ENCODE results near the gene OR2L5. TPM values are rescaled to one million over a fixed set of nuclear protein-coding genes. Genes with fewer than 3 reads are reported as not detected.

OR2L5 gene
- total RNA-seq, 1 experiment from 2014 or later: not detected

- intact Hi-C loops (cut with micrococcal nuclease): no loop called here
- ChIA-PET RAD21 (ENCODE audit: low non-redundant PET in 1 of 2, low total read pairs in 2 of 2, uncharacterized antibody in 2 of 2, unreplicated experiment in 2 of 2) (no interaction called here), POLR2A (no interaction called here), CTCF (no interaction called here)
- H3K9ac ChIP-seq (ENCODE audit: low read length): no peak overlapping the region
- no TSS peak for BruUV-seq (replicated peaks)
- TF ChIP-seq TCF7L2 (IDR thresholded peaks at IDR 0.05; ENCODE audit: borderline replicate concordance, extremely low read depth, insufficient read depth, insufficient read length) (no peak), ZNF274 (IDR thresholded peaks at IDR 0.05; ENCODE audit: low read depth, low read length) (no peak), FOSL1 (IDR thresholded peaks at IDR 0.05; ENCODE audit: low read depth) (no peak), EZH2phosphoT487 (IDR thresholded peaks at IDR 0.05; ENCODE audit: borderline replicate concordance) (no peak), RAD21 (IDR thresholded peaks at IDR 0.05; ENCODE audit: low read depth) (no peak), CBX3 (IDR thresholded peaks at IDR 0.05; ENCODE audit: low read depth) (no peak), EZH2 (IDR thresholded peaks at IDR 0.05) (no peak), CTCF (IDR thresholded peaks at IDR 0.05 in 2 of 3, conservative IDR thresholded peaks at IDR 0.05 in 1 of 3; ENCODE audit: borderline replicate concordance in 1 of 3, insufficient read depth in 1 of 3, low read depth in 2 of 3, low read length in 2 of 3) (no peak), JUND (IDR thresholded peaks at IDR 0.05) (no peak), SRF (IDR thresholded peaks at IDR 0.05; ENCODE audit: low read depth) (no peak), ELF1 (IDR thresholded peaks at IDR 0.05; ENCODE audit: borderline replicate concordance, low read depth) (no peak), YY1 (IDR thresholded peaks at IDR 0.05; ENCODE audit: extremely low read depth, insufficient replicate concordance, low read depth, low read length) (no peak), ZBTB33 (IDR thresholded peaks at IDR 0.05; ENCODE audit: extremely low read depth, insufficient replicate concordance, low read length) (no peak), EGR1 (IDR thresholded peaks at IDR 0.05; ENCODE audit: low read depth) (no peak)
- no peak overlapping the region for H2AFZ ChIP-seq (ENCODE audit: low read depth, low read length, poor library complexity, severe bottlenecking)
- no peaks in the 10 kb centered on the region for H4K20me1 ChIP-seq (ENCODE audit: insufficient read depth)
- no peak overlapping the region for H3K4me2 ChIP-seq (ENCODE audit: low read length)
- DNase-seq (ENCODE audit: low read depth, low spot score) (no peak), ATAC-seq (no peak)
- H3K27me3 ChIP-seq (ENCODE audit: insufficient read depth, low read length): no peaks in the 10 kb centered on the region
- no peaks in the 10 kb centered on the region for H3K36me3 ChIP-seq (ENCODE audit: control insufficient read depth in 1 of 2, insufficient read depth in 2 of 2, low read length in 2 of 2)
- no peak overlapping the region for H3K27ac ChIP-seq (ENCODE audit: low read depth, low read length)
- no peaks in the 10 kb centered on the region for H3K4me1 ChIP-seq (ENCODE audit: control insufficient read depth in 1 of 2, insufficient read depth in 2 of 2, low read length in 2 of 2)
- H3K9me3 ChIP-seq (ENCODE audit: control insufficient read depth in 1 of 2, insufficient read depth in 1 of 2, low read depth in 1 of 2, low read length in 2 of 2): peaks cover 13 to 26% of the 10 kb centered on the region in 2 experiments; a peak in 3 of 4 replicates
- no peaks in the 10 kb centered on the region for H3K9me2 ChIP-seq (ENCODE audit: insufficient read depth)
- H3K4me3 ChIP-seq (replicated peaks in 1 of 2; ENCODE audit: low read depth in 1 of 2, low read length in 2 of 2): no peak overlapping the region
- H3K79me2 ChIP-seq (ENCODE audit: insufficient read depth, low read length): no peaks in the 10 kb centered on the region
Measured at GRCh38 chr1:248007778-248008177, 5.7 kb upstream of the OR2L5 start.
